Activated naive CD4-positive, alpha-beta T cell treated with Interleukin-2 at 50 U/mL for 16 hours (primary cell): Measurements from ENCODE around the gene FN3KRP.

Source experiments
- DNase-seq: peaks from one replicate; pipeline ENCODE4 v3.0.0-alpha.2; 2020

Gene FN3KRP

DNA sequence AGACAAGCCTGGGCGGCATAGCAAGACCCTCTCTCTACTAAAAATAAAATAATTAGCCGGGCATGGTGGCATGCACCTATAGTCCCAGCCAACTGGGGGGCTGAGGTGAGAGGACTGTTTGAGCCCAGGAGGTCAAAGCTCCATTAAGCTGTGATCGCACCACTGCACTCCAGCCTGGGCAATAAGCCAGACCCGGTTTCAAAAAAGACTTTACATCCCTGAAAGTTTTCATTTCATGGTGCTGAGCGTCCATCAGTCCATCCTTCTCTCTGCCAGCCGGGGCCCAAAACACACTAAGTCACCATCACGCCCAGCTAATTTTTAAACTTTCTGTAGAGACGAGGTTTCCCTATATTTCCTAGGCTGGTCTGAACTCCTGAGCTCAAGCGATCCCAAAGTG lies 28.6 kb upstream of the FN3KRP start:
- DNase-seq: no peak

DNA sequence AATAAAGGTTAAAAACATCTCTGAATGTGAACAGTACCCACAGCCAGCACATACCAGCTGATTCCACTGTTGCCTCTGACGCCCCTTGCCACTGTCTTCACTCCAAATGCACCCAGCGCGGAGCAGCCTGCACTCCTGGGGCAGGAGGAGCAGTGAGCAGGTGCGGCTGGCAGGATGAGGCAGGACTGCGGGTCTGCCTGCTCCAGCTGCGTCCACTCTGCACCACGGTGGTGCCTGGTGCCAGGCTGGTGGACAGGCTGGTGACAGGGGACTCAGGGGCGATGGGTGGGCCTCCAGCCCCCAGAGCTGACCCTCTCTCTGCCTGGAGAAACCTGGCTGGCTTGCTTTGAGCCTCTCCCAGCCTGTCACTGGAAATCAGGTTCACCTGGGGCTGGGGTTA lies 27.4 kb upstream of the FN3KRP start:
- DNase-seq: no peak

DNA sequence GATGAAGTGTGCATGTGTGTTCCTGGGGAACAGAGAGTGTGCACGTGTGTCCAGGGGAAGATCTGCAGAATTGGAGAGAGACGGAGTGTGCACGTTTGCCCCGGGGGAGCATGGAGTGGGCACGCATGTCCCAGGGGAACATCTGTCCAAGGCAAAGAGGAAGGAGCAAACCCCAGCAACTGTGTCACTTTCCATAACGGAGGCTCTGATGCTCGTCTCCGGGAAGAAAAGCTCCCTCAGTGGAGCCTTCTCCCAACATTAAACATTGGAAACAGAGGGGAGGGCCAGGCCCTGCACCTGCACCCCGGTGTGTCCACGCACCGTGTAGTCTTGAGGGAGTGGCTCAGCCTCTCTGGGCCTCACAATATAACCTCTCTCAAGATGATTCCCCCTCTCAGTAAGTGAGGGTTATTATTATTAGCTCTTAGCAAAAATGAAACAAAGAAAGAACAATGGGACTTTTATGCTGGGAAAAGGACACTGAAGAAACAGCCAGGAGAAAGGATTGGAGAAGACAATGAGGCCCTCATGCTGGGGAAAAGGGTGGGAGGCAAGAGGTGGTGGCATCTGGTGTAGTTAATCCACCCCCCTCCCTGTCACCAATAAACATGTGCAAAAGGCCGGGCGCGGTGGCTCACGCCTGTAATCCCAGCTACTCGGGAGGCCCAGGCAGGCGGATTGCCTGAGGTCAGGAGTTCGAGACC lies 25.6 kb upstream of the FN3KRP start:
- no peak for DNase-seq

DNA sequence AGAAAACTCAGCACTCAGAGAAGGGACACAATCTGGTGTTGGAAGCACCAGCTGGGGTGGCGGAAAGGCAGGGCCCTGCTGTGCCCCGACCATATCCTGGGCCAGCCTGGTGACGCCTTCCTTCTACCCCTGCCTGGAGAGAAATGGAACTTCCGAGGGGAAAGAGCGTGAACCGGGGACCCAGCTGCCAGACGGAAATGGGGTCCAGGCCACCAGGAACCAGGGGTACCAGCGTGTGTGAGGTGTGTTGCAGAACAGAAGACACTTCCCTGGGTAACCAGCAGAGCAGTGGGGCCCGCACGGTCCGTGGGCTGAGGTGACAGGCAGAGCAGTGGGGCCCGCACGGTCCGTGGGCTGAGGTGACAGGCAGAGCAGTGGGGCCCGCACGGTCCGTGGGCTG lies 24.8 kb upstream of the FN3KRP start:
- no peak for DNase-seq

DNA sequence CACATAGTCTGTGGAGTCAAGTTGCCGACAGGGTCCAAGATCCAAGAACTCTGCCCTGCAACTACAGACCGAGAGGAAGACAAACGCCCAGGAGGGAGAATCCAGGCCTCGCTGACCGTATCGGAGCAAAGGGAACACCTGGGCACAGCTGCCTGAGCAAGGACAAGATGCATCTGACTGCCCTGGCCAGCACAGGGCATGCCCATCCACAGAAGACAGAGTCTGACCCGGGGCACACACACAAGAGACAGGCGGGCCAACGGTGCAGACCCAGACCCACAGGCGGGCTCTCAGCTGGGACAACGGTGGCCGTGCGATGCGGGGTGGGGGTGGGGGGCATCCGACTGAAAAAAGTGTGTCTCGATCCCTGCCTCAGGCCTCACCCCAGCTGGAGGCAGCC lies 24.2 kb upstream of the FN3KRP start:
- DNase-seq: no peak

DNA sequence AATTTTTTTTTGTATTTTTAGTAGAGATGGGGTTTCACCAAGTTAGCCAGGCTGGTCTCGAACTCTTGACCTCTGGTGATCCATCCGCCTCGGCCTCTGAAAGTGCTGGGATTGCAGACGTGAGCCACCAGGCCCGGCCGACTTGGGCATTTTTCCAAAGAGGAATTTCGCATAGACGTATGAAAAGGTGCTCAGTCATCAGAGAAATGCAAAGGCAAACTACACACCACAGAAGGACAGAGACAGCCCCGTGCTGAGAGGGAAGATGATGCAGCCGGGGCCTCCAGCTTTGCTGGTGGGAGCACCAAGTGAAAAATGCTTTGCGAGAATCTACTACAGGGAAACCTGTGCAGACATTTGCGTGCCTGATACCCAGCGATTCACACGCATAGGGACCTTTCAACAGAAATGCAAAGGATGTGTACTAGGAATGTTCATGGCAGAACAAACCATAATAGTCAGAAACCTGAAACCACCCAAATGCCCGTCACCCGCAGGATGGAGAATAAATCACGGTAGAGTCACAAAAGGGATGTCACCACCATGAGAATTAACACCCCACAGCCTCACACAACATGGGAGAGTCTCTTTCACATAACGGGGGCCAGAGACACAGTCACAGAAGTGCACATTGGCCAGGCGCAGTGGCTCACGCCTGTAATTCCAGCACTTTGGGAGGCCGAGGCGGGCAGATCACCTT lies 23.2 kb upstream of the FN3KRP start:
- no peak for DNase-seq

DNA sequence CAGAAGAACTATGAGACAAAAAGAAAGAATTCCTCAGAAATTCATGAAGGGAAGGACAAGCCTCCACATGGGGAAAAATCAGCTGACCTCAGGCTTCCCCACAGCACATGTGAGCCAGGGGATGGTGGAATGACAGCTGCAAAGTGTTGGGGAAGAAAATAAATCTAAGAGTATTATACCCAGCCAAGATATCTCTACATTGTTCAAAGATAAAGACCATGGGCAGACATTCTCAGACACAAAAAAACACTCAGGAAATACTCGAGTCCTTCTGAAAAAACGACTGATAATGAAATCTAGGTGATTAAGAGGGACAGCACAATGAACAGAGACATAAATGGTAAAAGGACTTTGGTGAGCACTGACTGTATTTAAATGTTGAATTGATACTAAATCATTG lies 21.9 kb upstream of the FN3KRP start:
- no peak for DNase-seq

DNA sequence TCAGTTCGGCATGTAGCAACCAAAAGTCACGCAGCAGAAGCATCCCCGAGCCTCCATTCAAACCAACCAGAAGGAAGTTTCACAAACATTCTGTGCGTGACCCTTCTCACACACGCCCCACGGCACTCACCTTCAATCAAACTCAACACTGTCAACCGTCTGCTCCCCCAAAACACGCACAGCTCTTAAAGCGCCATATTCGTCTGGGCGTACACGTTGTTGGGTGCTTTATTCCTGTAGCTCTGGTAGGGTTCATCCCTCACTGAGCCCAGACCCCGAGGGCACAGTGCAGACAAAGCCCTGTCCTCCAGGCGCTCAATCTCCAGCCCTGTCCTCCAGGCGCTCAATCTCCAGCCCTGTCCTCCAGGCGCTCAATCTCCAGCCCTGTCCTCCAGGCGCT lies 20.2 kb upstream of the FN3KRP start:
- no peak for DNase-seq

DNA sequence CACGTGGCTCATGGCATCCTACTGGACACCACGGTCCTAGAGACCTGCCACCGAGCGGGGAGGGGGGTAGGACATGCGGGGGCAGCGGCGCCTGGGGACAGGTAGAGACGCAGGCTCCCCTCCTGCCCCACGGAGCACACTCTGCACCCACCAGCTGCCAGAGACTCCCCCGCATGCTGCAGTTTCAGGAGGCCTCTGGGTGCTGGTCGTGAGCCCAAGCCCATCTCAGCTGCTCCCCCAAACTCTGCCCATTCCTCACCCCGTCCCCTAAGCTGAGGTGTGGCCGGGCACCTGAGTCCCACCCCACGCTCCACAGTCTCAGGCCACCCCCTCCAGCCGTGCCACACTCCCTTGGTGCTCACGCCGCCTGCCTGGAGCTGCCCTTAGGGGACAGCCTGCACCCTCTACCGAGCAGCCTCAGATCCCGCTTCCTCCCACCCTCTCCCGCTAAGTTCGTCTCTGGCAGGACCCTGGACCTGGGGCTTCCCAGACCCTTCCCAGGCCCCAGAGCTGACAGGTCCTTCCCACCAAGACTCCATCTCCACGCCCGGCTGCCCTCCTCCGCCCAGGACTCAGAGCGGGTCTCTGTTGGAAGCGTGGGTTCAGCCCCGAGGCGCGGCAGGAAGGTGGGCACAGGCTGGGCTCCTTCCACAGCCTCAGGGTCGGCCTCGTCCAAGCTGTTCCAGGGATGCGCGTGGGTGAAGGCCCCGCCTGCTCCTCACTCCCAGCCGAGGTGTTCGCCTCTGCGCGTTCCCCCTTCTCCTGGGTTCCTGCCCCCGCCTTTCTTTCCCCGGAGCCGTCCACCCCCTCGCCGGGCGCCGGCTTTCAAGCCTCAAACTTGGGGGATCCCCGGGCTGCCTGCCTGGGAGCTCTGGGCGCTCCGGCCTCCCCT lies 19.3 kb upstream of the FN3KRP start:
- peak; percentile 17 for DNase-seq

DNA sequence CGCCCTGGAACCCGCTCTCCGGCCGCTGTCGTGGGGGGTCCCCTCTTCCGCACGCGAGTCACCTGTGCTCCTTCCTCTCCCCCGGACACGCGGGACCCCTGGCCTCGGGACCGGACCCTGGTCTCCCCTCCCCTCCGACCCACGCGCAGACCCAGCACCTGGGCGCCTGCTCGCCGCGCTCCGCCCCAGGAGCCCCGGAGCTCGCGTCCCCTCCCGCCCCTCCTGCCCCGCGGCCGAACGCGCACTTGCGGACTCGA lies 18.8 kb upstream of the FN3KRP start:
- DNase-seq: no peak

DNA sequence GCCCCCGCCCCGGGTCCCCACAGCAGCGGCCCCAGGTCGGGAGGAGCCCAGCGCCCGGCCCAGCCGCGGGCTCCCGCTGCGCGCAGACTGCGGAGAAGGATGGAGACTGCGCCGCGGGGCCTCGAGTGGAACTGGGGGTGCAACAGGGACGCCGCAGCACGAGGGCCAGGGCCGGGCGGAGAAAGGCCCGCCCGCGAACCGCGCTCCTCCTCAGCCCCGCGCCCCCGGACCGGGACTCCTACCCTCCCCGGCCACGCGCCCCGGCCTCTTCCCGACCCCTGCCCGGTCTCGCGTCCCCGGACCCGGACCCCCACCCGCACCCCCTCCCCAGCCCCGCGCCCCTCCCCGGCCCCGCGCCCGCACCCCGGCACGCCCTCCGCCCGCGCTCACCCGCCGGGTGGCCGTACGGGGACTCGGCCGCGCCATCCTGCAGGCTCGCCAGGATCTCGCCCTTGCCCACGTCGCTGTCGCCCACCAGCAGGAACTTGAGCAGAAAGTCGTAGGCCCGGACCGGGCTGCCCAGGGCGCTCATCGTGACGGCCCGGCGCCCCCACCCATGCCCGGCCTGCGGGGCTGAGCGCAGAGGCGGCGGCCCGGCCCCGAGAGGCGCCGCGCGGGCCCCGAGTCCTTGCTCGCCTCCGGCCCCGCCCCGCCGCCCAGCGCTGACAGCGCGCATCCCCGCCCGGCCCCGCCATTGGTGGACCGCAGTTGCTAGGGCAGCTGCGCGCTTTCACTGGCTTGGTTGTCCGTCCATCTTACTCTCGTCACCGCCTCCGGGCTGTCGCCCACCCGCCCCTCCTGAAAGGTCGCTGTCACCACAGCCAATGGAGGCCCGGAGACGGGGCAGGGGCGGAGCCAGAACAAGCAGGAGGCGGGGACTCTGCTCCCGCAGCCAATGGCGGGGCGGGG lies 18.2 kb upstream of the FN3KRP start, which contains the start of gene RAB40B:
Gene RAB40B (minus strand): TSS at position 634 of the 909 bp plus-strand sequence. CDS start 102 bp downstream, at position 532.
- peak; percentile 99 for DNase-seq

DNA sequence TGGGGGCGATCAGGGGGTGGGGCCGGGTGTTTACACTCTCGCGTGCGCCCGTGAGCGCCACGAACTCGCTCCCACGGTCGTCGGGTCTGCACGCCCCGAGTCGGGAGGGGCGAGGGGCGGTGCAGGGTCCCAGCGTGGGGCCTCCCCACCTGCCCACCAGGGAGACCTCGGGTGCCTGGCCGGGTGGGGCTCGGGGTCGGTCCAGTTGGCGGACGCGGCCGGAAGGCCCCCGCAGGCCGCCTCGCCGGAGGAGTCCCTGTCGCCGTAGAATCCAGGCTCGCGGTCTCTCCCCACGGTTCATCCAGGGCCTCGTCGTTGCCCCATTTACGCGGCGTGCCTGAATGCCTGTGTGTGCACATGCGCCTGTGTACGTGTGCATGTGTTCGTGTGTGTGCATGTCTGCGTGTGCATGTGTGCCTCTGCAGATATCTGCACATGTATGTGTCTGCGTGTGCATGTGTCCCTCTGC lies 17.5 kb upstream of the FN3KRP start:
- no peak for DNase-seq

DNA sequence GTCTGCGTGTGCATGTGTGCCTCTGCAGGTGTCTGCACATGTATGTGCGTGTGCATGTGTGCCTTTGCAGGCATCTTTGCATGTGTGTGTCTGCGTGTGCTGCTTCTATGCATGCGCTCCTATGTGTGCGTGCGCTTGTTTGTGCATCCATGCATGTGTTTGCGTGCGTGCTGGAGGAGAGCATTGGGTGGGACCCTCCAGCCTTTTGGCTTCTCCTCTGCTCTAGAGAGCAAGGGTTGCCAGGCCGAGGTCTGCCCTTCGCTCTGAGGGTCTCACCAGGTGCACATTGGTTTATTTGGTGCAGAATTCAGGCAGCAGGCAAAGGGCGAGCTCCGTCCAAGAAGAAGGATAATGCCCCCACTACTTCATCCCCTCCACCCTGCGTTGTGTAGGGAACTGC lies 17.0 kb upstream of the FN3KRP start:
- DNase-seq: no peak

DNA sequence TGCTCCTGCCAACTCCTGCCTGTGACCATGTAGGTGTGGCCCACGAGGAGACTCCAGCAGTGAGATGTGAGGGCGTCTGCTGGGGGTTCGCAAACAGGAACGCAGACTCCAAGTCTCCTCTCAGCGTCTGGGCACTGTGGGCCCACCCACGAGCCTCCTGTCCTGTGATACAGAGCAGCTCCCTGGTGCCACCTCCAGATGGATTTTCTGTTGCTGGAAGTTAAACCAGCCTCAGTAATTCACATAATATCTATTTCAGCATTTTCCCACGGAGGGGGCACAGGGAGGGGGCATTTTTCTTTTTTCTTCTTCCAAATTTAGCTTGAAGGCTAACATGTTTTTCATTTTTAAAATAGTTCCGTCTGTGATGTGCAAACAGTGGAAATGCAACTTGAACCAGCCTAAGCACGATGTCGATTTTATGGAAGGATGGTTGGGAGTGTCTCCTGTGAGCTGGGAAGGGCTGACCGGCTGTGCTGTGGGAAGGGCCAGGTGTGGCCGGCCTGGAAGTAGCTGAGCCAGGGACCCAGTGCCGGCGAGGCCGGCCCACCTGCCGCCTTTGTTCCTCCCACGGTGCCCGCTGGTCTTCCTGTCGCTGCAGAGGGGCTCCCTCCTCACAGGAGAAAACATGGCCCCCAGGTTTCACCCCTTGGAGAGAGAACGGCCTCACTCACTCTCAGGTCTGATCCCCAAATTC lies 14.1 kb upstream of the FN3KRP start:
- no peak for DNase-seq

DNA sequence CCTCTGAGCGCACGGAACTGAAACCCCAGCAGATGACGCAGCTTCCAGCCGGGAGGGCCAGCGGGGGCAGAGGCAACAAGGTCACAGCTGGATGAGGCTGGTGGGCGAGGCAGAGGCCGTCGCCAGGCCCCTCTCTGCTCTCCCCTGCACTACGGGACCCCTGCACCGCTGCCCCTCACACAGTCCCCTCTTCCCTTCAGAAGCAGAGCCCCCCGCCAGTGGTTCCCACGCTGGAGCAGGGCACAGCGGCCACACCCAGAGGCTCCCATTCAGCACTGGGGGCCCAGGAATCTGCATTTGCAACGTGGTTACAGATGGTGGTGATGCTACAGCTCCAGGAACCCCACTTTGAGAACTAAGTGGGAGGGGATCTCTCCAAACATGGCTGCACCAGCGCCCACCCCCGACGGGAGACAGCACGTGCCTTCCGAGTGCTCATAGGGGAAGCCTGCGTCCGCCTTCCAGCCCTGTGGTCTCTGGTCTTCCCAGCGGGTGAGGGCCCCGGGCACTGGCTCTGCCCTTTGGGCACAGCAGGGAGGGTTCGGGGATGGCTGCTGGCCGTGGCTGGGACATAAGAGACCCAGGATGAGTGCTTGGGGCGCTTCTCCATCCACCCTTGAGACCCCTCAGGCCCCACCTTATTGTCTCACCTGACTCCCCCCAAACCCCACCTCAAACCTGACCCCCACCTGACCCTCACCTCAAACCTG lies 13.3 kb upstream of the FN3KRP start:
- DNase-seq: no peak

DNA sequence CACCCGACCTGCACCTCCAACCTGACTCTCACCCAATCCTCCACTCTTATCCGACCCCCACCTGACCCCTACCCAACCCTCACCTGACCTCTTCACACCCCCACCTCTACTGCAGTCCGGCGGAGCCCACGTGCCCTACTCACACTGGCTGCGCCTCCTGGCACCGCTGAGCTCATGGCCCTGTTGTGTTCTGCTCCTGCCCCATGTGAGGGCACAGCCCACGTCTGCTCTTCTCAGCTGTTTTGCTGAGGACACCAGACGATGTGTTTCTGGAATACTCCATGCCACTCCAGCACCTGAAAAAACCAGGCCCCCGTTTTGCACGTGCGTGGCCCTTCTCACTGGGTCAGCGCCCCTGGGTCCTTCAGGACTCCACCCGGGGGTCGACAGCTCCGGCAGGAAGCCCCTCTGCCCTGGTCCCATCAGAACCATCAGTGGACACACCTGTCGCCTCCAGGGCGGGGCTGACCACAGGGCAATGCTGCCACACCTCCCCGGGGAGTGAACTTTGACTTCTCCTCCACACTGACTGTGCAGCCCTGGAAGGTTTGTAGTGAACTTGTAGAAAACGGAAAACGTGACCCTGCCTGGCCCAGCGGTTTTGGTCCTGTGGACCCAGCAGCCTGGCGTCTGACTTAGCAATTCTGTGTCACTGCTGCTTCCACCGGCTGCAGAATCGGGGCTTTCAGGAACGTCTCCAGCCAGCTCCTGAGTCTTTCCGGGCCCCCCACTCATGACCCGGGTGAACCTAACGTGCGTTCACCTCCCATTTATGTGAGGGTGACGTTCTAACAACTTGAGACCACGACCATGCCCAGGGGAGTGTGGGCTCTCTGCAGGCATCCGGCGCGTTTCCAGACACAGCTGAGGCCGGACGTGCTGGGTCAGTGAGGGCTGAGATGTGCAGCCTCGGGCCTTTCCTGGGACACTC lies 12.3 kb upstream of the FN3KRP start:
- no peak for DNase-seq

DNA sequence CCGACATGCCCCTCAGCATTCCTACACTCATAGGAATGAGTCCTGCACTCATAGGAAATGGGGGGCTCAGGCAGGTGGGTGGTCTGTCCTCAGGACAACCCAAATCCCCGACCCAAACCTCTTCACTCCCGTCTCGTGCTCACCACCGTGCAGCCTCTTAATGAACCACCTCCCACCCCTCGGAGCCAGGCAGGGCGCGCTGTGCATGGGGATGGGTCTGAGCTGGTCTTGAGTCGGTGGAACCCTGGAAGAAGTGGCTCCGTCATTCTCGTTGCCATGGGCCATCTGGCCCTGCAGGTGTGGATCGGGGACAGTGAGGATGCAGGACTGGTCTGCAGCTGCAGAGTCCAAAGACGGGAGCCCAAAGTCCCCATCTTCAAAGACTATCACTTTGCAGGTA lies 11.6 kb upstream of the FN3KRP start:
- no peak for DNase-seq

DNA sequence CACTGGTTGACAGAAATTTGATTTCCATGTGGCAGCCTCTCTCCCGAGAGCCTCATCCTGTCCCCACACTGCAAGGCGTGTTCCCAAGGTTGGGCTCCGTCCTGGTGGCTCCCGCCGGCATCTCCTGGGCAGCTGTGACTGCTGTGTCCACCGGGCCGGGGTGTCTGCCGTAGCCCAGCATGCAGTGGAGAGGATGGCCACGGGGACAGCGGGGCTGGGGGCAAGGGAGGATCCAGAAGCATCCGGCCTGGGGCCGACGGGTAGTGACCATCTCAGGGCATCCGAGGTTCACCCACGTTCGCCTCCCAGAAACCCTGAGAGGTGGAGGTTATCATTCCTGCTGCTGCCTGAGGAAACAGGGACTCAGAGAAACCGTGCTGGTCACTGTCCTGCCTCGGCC lies 10.8 kb upstream of the FN3KRP start:
- no peak for DNase-seq

DNA sequence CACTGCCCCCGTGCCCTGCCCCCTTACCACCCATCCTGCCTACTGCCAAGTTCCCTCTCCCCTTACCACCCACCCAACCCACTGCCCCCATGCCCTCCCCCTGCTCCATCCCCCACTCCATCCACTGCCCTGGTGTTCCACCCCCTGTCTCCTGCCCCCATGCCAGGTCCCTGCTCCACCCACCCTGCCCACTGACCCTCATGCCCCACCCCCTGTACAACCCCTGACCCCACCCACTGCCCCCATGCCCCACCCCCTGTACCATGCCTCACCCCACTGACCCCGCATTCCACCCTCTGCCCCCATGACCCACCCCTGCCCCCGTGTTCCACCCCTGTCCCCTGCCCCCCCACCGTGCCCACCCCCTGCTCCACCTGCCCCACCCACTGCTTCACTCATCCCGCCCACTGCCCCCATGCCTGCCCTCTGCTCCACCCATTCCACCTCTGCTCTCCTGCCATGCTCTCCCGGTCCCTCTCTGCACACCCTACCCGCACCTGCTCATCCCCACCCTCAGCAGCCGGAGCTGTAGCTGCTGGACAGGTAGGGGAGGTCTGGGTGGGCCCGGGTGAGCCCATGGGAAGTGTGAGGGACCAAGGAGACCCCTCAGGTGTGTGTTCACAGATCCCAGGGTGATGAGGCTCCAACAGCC lies 7.4 kb upstream of the FN3KRP start:
- DNase-seq: no peak
